Activated CD8-positive, alpha-beta T cell treated with anti-CD3 and anti-CD28 coated beads, Interleukin-2, amount 10 ng/mL, durations not matched to agents 7 days and 5 days (primary cell): ENCODE results near the gene ZNF749. TPM values are rescaled to one million over a fixed set of nuclear protein-coding genes. Genes with fewer than 3 reads are reported as not detected.

Source experiments
- ATAC-seq: fragments of 150-1000 bp; cut with Tn5 transposase; one replicate; pipeline ENCODE4 v1.10.0; 2021; ENCODE audit warnings: moderate library complexity
- CTCF ChIA-PET: fragments of 350-600 bp; sonication (Branson Sonifier 250); formaldehyde crosslinking; loops from one replicate; lab custom pipeline; 2021; ENCODE audit warnings: antibody characterized with exemption; lab: Charles Lee
- POLR2A ChIA-PET: fragments of 350-600 bp; sonication (Branson Sonifier 250); formaldehyde crosslinking; loops from one replicate; lab custom pipeline; 2021; ENCODE audit warnings: antibody characterized with exemption; lab: Charles Lee
- DNase-seq: peaks from one replicate; pipeline ENCODE4 v3.0.0-alpha.2; 2020
- H3K27ac Mint-ChIP-seq: one replicate; pipeline ENCODE4 v1.8.0; 2021; ENCODE audit warnings: mild to moderate bottlenecking, mixed read lengths
- H3K27me3 Mint-ChIP-seq: one replicate; pipeline ENCODE4 v1.8.0; 2021; ENCODE audit warnings: low read depth, mixed read lengths
- H3K36me3 Mint-ChIP-seq: one replicate; pipeline ENCODE4 v1.8.0; 2021; ENCODE audit warnings: low read depth, mixed read lengths
- H3K4me1 Mint-ChIP-seq: one replicate; pipeline ENCODE4 v1.8.0; 2021; ENCODE audit warnings: low read depth, mixed read lengths
- H3K4me3 Mint-ChIP-seq: one replicate; pipeline ENCODE4 v1.8.0; 2021; ENCODE audit warnings: mild to moderate bottlenecking, mixed read lengths
- H3K9me3 Mint-ChIP-seq: one replicate; pipeline ENCODE4 v1.8.0; 2022; ENCODE audit warnings: mixed read lengths; ENCODE audit not compliant: insufficient read depth
- total RNA-seq, 2 experiments: library from RNA; stranded (reverse); gene quantifications; one replicate each; pipeline ENCODE4 v1.2.3, GENCODE V29; 2021

ZNF749 gene
- total RNA-seq = 10 to 100 TPM; 13.7 to 19.6 TPM

GRCh38 chr19:57435062-57435978 lies at the start of gene ZNF749:
Gene ZNF749, plus strand, starts transcription at chr19:57435325. Its CDS starts 254 bp downstream, at chr19:57435579.
- peak; percentile 99 for ATAC-seq
- H3K9me3 Mint-ChIP-seq = peaks cover 33% of the 10 kb centered on the region
- H3K27me3 Mint-ChIP-seq = no peaks in the 10 kb centered on the region
- peak within 1 kb of the TSS; percentile 94 for H3K27ac Mint-ChIP-seq
- ChIA-PET CTCF (no interaction called here), POLR2A (interaction anchor here (0.6 to 1.5 kb wide), 8 partner anchors 24 to 658 kb away, joined by 3 to 4 read pairs (median 4); partner anchors contain the start of genes ZNF17, ZNF304, ZNF606 and ZNF772)
- peak; percentile 99 for DNase-seq
- H3K4me1 Mint-ChIP-seq = peaks cover 23% of the 10 kb centered on the region
- peak within 1 kb of the TSS; percentile 94 for H3K4me3 Mint-ChIP-seq
- peaks cover 58% of the 10 kb centered on the region for H3K36me3 Mint-ChIP-seq

DNA sequence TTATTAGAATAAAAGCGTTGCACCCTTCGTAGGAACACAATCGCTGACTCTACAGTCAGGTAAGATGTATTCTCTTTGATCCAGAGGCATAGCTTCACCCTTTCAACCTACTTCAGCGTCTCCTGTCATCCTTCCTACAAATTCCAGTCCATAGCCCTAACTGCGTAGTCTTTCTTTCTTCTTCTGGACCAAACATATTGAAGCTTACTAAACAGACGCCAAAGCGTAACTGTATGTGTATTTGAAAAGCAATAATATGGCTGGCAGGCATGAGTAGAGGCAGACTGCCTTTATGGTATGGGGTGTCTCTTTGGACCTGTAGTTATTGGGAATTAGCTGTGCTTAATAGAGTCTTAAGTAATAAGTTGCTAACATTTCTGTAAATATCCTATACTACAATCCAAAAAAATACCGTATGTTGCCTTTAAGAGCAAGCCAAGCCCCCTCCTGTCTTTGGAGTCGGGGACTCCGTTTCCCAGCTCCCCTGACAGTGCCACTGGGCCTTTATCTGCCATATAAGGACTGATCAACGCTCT lies 45.9 kb upstream of the ZNF749 start:
- CTCF ChIA-PET = interaction anchor here (0.7 to 1.8 kb wide), 3 partner anchors 21 to 155 kb away, joined by 3 to 6 read pairs (median 3); partner anchors contain the start of genes TRAPPC2B, ZNF17 and ZNF547
- POLR2A ChIA-PET = interaction anchor here (0.6 to 1.7 kb wide), 7 partner anchors 13 to 1078 kb away, joined by 3 to 10 read pairs (median 4); partner anchors contain the start of genes TRAPPC2B, ZFP28, ZNF304 and ZNF547
- DNase-seq (no peak), ATAC-seq (no peak)
- peaks cover 42% of the 10 kb centered on the region for H3K9me3 Mint-ChIP-seq
- no peaks in the 10 kb centered on the region for H3K27me3 Mint-ChIP-seq
- peaks cover 39% of the 10 kb centered on the region for H3K4me1 Mint-ChIP-seq
- H3K36me3 Mint-ChIP-seq = peaks cover 41% of the 10 kb centered on the region
- peak overlapping the region; percentile 95 for H3K27ac Mint-ChIP-seq
- H3K4me3 Mint-ChIP-seq = peak overlapping the region; percentile 89

DNA sequence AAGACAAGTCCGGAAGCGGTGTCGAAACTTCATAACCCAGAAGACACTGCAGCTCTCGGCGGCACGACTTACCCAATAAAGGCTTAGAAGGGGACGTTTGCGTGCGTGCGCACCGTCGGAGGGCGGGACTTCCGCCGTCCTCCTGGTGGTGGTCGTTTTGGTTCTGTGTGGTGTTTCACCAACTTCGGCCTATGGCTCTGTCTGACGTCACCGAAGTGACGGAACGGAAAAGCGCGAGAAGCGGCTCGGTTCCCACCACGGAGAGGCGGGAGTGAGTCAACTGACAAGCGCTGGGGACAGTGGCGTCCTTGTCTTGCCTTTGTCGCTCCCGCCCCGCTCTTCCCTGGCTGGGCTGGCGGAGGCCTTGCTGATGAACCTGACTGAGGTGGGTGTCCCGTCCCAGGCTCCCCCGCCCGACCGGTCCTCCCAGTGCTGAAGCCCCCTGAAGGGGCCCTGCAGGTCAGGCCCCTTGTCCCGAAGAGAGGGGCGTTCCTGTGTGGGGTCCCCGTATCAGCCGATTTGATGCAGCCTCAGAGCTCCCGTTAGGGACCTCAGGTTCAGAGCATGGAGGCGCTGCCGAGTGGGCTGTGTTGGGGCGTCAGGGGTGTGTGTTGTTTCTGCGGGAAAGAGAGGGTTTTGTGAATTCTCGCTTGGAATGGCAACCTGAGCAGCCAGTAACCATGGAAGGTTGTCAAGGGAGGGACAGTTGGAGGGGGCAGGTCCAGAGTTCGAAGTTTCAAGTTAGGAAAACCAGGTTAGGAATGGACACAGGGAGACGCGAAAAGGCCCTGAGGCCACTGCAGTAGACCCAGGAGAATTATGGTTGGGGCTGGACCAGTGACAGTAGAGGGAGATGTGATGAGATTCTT lies 45.2 kb upstream of the ZNF749 start, which contains the start of gene ZNF548:
ZNF548 (plus strand) TSS at position 125 of the 869 bp plus-strand sequence; CDS start at position 371, 246 bp downstream.
- Mint-ChIP-seq H3K27ac (peak within 1 kb of the TSS; percentile 95), H3K4me3 (peak within 1 kb of the TSS; percentile 89), H3K4me1 (peaks cover 44% of the 10 kb centered on the region), H3K36me3 (peaks cover 48% of the 10 kb centered on the region), H3K9me3 (peaks cover 41% of the 10 kb centered on the region), H3K27me3 (no peaks in the 10 kb centered on the region)
- CTCF ChIA-PET = interaction anchor here (0.7 to 1.8 kb wide), 3 partner anchors 20 to 154 kb away, joined by 3 to 6 read pairs (median 3); partner anchors contain the start of genes TRAPPC2B, ZNF17 and ZNF547
- ATAC-seq (peak; percentile 99), DNase-seq (peak; percentile 98)
- POLR2A ChIA-PET = interaction anchor here (0.6 to 1.7 kb wide), 7 partner anchors 13 to 1078 kb away, joined by 3 to 10 read pairs (median 4); partner anchors contain the start of genes TRAPPC2B, ZFP28, ZNF304 and ZNF547

DNA sequence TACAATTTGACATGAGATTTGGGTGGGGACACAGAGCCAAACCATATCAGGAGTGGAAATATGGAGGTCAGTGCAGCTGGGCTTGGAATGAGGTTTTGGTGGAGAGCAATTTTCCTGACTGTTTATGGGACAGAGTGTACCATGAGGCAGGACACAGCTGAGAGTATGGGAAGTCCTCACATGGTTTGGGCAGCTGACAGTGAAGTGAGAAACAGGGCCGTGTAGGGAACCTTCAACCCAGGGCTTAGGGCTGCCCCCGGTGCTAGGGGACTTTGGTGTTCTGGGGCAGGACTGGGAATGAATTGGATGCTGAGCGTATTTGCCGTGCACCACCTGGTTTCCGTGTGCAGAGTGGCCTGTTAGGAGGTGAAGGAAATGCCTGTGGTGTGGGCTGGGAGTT lies 39.4 kb upstream of the ZNF749 start:
- Mint-ChIP-seq H3K27ac (no peak overlapping the region), H3K27me3 (no peaks in the 10 kb centered on the region), H3K9me3 (peaks cover 38% of the 10 kb centered on the region), H3K4me3 (no peak overlapping the region), H3K36me3 (peaks cover 87% of the 10 kb centered on the region), H3K4me1 (peaks cover 29% of the 10 kb centered on the region)
- ChIA-PET POLR2A (no interaction called here), CTCF (no interaction called here)
- ATAC-seq (no peak), DNase-seq (no peak)

- no peak for DNase-seq
- ChIA-PET CTCF (no interaction called here), POLR2A (interaction anchor here (1.0 kb wide), 1 partner anchor 20 kb away, joined by 3 read pairs; no protein-coding TSS in a partner anchor)
- ATAC-seq = no peak
- Mint-ChIP-seq H3K4me3 (no peak overlapping the region), H3K27ac (no peak overlapping the region), H3K27me3 (no peaks in the 10 kb centered on the region), H3K4me1 (peaks cover 9% of the 10 kb centered on the region), H3K9me3 (peaks cover 33% of the 10 kb centered on the region), H3K36me3 (peaks cover 82% of the 10 kb centered on the region)
Measured at GRCh38 chr19:57398868-57399267, 36.3 kb upstream of the ZNF749 start.

- Mint-ChIP-seq H3K36me3 (peaks cover 31% of the 10 kb centered on the region), H3K27ac (no peak overlapping the region), H3K4me3 (no peak overlapping the region), H3K27me3 (no peaks in the 10 kb centered on the region), H3K4me1 (peaks cover 5% of the 10 kb centered on the region), H3K9me3 (peaks cover 11% of the 10 kb centered on the region)
- CTCF ChIA-PET = no interaction called here
- POLR2A ChIA-PET = no interaction called here
- ATAC-seq (no peak), DNase-seq (no peak)
Measured at GRCh38 chr19:57403737-57404563, 31.2 kb upstream of the ZNF749 start.

- peaks cover 13% of the 10 kb centered on the region for H3K4me1 Mint-ChIP-seq
- H3K27me3 Mint-ChIP-seq = no peaks in the 10 kb centered on the region
- ChIA-PET CTCF (interaction anchor here (0.9 to 1.4 kb wide), 4 partner anchors 16 to 749 kb away, joined by 3 to 4 read pairs (median 3); no protein-coding TSS in a partner anchor), POLR2A (no interaction called here)
- DNase-seq (peak; percentile 77), ATAC-seq (no peak)
- H3K27ac Mint-ChIP-seq = no peak overlapping the region
- H3K9me3 Mint-ChIP-seq = peaks cover 3% of the 10 kb centered on the region
- peaks cover 15% of the 10 kb centered on the region for H3K36me3 Mint-ChIP-seq
- H3K4me3 Mint-ChIP-seq = no peak overlapping the region
Measured at GRCh38 chr19:57406516-57407123, 28.5 kb upstream of the ZNF749 start.

- H3K27ac Mint-ChIP-seq = peak within 1 kb of the TSS; percentile 87
- peak; percentile 100 for ATAC-seq
- H3K4me1 Mint-ChIP-seq = peaks cover 18% of the 10 kb centered on the region
- ChIA-PET CTCF (interaction anchor here (1.7 kb wide), 1 partner anchor 22 kb away, joined by 6 read pairs; the partner anchor contains the start of gene ZNF548), POLR2A (interaction anchor here (1.0 kb wide), 1 partner anchor 24 kb away, joined by 3 read pairs; the partner anchor contains the start of gene ZNF749)
- H3K36me3 Mint-ChIP-seq = peaks cover 32% of the 10 kb centered on the region
- DNase-seq = peak; percentile 96
- H3K4me3 Mint-ChIP-seq = peak within 1 kb of the TSS; percentile 91
- peaks cover 4% of the 10 kb centered on the region for H3K9me3 Mint-ChIP-seq
- no peaks in the 10 kb centered on the region for H3K27me3 Mint-ChIP-seq
Measured at GRCh38 chr19:57410877-57411671, 24.1 kb upstream of the ZNF749 start, which contains the start of gene ZNF17. Gene ZNF17, plus strand, starts transcription at chr19:57411161. Its CDS starts 2,455 bp downstream, at chr19:57413616.

- CTCF ChIA-PET = no interaction called here
- Mint-ChIP-seq H3K4me1 (no peaks in the 10 kb centered on the region), H3K4me3 (no peak overlapping the region), H3K27me3 (no peaks in the 10 kb centered on the region), H3K9me3 (peaks cover 20% of the 10 kb centered on the region), H3K36me3 (peaks cover 73% of the 10 kb centered on the region), H3K27ac (no peak overlapping the region)
- DNase-seq (no peak), ATAC-seq (no peak)
- POLR2A ChIA-PET = interaction anchor here (1.0 kb wide), 1 partner anchor 21 kb away, joined by 3 read pairs; no protein-coding TSS in a partner anchor
Measured at GRCh38 chr19:57419439-57419838, 15.7 kb upstream of the ZNF749 start.
